Adrenal gland (tissue), 5 donors: ENCODE data around the gene RICTOR.

Experiments used
- CTCF ChIP-seq, 6 experiments: fragments of 450-650 bp in 4 of 6; fragments of 200-600 bp in 2 of 6; sonication (generic) in 1 of 6; IDR thresholded peaks; 1 replicate in 5 of 6; 2 replicates in 1 of 6; pipeline versions ENCODE4 v1.5.1 to v1.8.0; 2016 to 2021; ENCODE audit warnings: antibody characterized with exemption in 6 of 6, mild to moderate bottlenecking in 2 of 6, moderate library complexity in 1 of 6
- POLR2A ChIP-seq, 2 donors: fragments of 450-650 bp; IDR thresholded peaks; one replicate each; pipeline ENCODE4 v1.6.1; 2017; ENCODE audit warnings: antibody characterized with exemption in 2 of 2, mild to moderate bottlenecking in 2 of 2, moderate library complexity in 1 of 2
- donor health status: DM: no; HTN: no; CAD: no.

DNA sequence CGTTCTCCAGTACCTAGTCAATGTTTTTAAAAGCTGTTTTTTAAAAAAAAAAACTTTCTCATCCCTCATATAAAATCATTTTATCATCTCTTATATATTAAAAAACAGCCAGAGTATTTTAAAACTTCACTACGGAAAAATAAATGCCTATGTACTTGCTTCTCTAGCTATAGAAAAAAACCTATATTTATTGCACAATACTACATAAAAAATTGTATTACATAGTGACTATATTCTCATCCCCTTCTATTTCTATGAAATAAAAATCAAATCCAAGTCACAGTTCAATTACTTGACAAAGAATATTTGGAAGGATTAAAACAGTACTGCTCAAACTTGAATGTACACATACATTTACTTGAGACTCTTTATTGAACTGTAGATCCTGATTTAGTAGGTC lies 56.7 kb downstream of the RICTOR start:
- TF ChIP-seq POLR2A (IDR thresholded peaks at IDR 0.05) (no peak), CTCF (IDR thresholded peaks at IDR 0.05) (no peak)
